Measurements from ENCODE around the gene PLA2G12A. TPM values are rescaled to one million over a fixed set of nuclear protein-coding genes. Genes with fewer than 3 reads are reported as not detected.

The PLA2G12A gene
- total RNA-seq = 10 to 100 TPM; 23.6 to 29.8 TPM

DNA sequence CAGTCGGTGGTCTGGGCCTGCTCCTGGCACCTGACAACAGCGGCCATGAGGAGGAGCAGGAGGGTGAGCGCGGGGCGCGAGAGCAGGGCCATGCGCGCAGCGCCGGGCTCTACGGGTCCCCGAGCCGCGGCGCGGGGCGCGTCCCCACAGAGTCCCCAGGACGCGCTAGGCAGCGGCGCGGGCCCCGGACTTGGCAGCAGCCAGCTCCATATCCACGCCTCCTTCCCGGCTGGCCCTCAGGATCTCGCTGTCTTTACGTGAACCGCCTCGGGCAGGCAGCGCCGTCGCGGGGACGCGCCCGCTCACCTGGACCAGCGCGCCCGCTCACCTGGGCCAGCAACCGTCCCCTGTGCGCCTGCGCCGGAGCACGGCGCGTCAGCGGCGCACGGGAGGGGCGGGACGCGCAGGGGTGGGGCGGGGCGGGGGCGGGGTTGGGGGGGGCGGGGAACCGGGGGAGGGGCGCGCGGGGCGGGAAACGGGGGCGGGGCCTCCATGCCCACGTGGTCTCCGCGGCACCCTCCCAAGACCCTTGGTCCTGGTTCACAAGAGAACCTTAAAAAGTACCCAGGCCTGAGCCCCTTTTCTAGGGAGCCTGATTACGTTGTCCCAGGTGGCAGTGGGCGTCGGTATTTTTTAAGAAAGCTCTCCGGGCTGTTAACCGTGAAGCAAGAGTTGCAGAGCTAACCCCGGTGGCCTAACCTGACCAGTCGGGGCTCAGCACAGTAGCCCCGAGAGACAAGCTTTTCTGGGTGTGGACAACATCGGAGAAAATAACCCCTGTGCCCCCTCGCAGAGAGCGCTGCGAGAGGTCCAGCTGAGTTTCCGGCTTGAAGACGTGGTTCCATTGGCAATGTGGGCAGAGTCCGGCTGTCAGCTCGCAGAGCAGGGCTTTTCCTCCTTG is at the start of gene PLA2G12A:
Gene PLA2G12A (minus strand): TSS at position 353 of the 901 bp plus-strand sequence. CDS start 261 bp downstream, at position 92.
- ChIA-PET POLR2A (interaction anchor here (0.9 to 1.5 kb wide), 3 partner anchors 26 to 85 kb away, joined by 3 to 9 read pairs (median 6); partner anchors contain the start of genes CASP6 and GAR1), CTCF (interaction anchor here (0.9 to 1.8 kb wide), 5 partner anchors 11 to 308 kb away, joined by 3 to 6 read pairs (median 4); partner anchors contain the start of genes CASP6 and SEC24B)

DNA sequence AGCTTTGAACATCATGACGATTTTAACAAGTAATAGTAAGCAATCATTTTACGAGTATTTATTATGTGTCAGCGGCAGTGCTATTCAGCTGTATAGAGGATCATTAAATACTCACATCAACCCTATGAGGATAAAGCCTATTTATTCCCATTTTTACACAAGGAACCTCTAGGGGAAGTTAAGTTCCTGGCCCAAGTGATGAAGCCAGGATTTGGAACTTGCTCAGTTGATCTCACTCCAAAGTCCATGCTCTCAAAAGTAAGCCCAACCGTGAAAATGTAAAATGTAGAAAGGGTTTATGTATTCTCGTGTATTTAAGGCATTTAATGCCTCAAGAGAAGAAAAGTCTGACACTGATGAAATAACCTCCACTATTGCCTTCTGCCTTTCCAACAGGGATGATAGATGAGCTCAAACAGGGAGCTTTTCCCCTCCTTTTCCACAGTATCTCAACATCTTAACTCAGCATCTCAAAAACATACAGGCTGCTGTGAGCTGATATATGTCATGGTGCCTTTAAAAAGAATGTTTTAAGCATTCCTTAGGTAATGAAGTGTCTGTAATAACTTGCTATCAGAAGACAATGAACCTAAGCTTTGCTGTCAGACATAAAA is 35.0 kb upstream of the PLA2G12A start:
- POLR2A ChIA-PET = no interaction called here
- CTCF ChIA-PET = no interaction called here

DNA sequence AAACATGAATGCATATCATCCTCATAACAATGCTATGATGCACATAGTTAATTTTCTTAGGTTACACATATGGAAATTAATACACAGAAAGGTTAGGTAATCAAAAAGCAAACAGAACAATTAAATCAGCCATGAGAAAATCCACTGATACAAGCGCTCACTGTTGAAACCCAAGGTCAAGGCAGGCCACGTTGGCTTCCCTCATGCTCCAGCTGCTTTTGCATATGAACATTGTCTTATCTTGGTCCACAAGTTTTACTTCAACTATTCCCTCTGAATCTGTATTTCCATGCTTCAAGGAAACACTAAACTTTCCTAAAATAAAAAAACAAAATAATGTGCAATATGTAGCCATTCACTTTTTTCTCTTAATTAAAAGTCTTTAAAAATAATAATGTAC is 34.5 kb upstream of the PLA2G12A start:
- ChIA-PET POLR2A (no interaction called here), CTCF (no interaction called here)

DNA sequence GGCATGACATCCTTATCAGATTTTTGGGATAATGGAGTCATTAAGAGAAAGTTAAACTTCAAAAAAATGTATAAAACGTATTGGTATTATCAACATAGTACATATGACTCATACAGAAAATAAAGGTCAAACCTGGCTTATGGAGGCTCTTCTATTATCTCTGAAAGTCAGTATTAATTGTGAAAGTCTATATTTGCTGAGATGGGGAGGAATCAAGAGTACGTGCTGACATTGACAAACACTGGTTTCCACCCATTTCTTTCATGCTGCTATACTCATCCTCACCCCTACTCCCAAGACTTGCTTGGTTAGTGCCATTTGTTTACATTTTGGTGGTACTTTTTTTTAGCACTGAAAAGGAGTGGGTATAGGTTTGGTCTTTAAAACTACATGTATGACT is 30.8 kb upstream of the PLA2G12A start:
- ChIA-PET POLR2A (no interaction called here), CTCF (no interaction called here)

DNA sequence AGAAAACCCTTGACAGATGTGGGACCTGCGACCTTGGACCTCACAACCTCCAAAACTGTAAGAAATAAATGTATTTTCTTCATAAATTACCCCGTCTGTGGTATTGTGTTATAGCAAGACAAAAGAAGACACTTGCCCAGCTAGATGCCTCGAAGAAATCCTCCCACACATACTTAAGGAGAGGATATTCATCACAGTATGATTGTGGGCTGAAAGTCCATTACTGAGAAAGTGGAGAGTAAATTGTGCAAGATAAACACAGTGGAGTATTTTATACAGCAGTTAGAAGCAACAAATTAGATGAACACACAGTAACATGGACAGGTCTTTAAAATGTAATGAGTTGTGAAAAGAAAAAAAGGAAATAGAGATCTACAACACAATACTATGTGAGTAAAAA is 25.8 kb upstream of the PLA2G12A start:
- ChIA-PET POLR2A (interaction anchor here (0.6 kb wide), 1 partner anchor 409 kb away, joined by 5 read pairs; no protein-coding TSS in a partner anchor), CTCF (no interaction called here)

DNA sequence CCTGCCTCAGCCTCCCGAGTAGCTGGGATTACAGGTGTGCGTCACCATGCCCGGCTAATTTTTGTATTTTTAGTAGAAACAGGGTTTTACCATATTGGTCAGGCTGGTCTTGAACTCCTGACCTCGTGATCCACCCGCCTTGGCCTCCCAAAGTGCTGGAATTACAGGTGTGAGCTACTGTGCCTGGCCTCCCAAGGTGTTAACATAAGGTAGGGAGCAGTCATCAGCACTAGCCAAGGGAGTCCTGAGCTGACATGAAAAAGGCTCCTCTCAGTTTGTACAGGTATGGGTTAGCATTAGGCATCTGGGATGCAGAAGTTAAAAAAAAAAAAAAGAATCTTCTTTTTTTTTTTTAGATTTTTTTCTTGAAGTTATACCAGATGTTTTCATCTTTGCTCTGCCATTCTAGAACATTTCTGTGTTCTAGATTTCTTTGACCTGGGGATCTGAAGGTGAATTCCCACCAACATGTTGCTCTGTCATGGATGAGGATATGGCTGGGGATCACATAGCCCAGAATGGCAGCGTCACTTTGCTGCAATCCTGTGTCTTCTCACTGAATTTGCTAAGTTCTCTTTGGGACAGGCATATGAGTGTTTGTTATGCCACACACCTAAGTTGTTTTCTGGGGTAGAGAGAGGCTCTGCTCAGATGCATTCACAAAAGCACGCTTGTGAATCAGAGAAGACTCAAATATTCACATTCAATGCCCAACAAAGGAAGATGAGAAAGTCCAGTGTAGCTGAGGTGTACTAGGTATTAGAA is 24.4 kb upstream of the PLA2G12A start:
- ChIA-PET CTCF (no interaction called here), POLR2A (no interaction called here)

DNA sequence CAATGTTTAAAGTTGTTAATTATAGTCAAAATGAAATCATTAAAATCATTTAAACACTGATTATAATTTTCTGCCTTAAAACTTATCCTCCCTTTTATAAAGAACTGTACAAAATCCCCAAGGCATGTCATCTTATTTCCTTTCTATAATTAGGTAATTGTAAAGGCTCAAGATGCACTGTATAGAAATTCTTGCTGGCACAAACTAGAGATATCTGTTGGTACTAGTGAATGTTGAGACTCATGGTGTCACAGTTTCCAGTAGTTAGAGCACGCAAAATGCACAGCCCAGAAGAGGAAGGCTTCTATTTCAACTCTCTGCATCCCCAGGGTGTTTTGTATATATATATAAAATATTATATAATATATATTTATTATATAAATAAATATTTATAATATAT is 22.7 kb upstream of the PLA2G12A start:
- POLR2A ChIA-PET = no interaction called here
- CTCF ChIA-PET = no interaction called here

DNA sequence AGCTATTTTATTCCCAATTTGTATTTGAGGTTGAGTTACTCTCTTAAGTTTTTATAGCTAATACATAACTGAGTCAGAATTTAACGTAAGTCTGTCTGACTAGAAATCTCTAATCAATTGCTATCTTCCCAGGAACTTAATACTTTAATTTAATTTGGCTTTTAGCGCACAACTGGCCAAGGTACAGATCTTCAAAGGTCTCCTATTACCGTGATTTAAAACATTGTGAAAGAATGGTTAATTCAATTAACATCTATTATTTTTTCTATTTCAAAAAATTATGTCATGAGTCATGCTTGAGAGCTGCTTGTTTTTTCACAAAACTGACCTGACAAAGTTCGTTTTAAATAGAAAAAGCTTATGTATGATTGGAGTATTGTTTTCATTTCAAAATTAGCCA is 22.0 kb upstream of the PLA2G12A start:
- ChIA-PET CTCF (no interaction called here), POLR2A (no interaction called here)

DNA sequence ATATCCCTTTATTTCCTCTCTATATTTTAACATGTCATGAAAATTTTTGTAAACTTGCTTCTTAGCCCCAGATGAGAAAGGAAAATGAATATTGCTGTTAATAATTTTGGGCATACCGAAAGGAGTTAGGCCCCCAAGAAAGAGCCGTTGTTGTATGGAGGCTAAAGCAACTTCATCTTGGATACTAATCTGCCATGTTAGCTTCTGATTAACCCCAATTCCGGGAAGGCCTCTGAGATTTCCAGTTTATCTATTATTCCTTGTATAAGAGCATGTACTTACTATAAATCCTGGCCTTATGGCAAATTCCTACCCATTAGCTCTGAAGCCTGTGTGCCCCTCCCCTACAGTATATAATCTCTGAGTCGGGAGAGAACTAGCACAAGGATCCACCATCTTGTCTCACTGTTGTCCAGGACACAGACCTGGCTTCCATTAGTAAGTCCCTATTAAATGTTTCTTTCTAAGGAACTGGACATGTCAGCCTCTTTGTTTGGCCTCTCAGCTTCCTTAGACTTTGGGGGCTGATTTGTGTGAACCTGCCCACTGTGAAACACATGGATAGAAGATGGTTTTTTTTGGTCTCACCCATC is 20.9 kb upstream of the PLA2G12A start:
- POLR2A ChIA-PET = no interaction called here

DNA sequence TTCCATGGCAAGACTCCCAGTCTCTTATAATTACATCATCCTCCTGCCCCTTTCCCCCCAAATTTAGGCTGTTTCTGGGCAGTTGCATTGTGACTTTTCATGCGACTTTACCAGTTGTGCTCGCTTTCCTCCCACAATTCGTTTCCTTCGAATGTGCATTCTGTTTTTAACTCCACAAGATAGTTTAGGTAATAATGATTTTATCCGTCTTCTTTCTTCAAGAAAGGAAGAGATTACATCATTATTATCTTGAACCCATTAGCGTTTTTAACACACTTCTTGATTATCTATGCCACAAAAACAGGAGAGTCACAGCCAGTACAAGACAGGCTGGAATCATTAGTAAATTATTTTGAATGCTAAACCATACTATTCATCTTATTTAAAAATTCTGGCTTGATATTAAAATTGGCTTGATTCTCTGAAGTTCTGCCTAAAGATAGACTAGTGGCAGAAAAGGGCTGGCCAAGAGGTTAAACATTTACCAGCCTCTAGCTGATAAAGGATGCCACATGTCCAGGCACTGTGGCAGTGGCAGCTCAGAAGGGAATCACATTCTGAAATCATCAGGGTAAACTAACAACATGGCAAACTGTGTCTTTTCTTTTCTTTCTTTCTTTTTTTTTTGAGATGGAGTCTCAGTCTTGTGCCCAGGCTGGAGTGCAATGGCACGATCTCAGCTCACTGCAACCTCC is 19.7 kb upstream of the PLA2G12A start:
- ChIA-PET POLR2A (no interaction called here), CTCF (no interaction called here)

More for the DNA sequence above, 20.9 kb upstream of the PLA2G12A start:
- CTCF ChIA-PET = no interaction called here

DNA sequence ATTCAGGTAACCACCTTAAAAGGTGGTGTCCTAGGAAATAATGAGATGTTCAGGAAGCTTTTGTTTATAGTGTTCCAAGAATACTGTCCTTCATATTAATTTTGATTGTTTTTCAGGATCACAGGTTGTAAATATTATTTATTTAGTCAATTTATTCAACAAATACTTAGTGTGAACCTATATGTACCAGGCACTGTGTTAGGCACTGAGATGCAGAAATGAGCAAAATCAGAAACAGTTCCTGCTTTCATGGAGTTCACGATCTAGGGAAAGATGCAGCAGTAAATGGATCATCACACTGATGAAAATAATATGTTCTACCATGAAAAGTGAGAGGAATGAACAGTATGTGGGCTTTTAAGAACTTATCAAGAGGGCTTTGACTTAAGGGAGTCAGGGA is 18.2 kb upstream of the PLA2G12A start:
- POLR2A ChIA-PET = no interaction called here
- CTCF ChIA-PET = no interaction called here

DNA sequence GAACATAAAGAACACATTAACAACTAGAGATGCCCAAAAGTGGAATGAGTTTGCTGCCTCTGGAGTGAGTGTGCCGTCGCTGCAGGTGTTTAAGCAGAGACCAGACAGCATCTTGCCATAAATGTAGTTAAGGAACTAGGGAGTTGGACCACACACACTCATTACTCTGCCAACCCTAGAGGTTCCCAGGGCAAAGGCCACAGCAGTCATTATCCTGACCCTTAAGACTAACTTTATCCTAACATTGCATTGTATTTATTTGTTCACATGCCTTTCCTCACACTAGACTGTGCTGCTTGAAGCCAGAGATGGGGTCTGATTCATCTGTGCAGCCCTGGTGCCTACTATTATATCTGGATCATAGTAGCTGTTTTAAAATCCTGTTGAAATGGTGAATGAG is 16.9 kb upstream of the PLA2G12A start:
- POLR2A ChIA-PET = no interaction called here
- CTCF ChIA-PET = no interaction called here

DNA sequence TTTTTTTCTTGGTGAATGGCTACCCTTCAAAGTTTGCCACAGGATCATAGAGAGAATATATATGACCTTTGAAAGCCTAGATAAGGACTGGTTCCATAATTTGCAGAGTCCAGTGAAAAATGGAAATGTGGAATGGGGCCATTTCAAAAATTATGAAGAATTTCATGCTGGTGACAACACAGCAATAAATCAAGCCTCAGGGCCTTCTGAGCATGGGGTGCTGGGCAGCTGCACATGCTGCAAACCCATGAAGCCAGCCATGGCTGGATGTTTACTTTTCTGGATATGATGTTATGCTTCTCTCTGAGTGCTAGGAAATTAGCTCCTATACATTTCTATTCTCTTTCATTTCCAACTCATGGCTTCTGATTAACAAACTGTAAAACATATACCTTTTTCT is 16.0 kb upstream of the PLA2G12A start:
- POLR2A ChIA-PET = no interaction called here

DNA sequence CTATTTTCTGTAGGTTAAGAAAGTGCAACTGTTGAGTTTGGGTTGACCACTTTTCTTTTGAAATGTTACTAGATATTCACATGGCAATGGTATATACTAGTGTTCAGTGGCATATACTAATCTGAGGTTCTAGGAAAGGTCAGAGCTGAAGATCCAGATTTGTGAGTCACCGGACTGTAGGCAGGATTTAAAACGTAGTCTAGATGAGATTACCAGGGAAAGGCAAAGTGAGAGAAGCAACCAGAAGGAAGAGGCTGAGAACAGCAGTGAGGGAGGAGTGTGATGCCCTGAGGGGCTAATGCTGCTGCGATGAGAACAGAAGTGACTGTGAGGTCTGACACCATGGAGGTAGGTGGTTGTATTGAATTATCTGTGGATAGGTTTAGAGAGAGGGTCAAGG is 9.7 kb upstream of the PLA2G12A start:
- ChIA-PET CTCF (no interaction called here), POLR2A (no interaction called here)

More for the DNA sequence above, 16.0 kb upstream of the PLA2G12A start:
- CTCF ChIA-PET = no interaction called here

DNA sequence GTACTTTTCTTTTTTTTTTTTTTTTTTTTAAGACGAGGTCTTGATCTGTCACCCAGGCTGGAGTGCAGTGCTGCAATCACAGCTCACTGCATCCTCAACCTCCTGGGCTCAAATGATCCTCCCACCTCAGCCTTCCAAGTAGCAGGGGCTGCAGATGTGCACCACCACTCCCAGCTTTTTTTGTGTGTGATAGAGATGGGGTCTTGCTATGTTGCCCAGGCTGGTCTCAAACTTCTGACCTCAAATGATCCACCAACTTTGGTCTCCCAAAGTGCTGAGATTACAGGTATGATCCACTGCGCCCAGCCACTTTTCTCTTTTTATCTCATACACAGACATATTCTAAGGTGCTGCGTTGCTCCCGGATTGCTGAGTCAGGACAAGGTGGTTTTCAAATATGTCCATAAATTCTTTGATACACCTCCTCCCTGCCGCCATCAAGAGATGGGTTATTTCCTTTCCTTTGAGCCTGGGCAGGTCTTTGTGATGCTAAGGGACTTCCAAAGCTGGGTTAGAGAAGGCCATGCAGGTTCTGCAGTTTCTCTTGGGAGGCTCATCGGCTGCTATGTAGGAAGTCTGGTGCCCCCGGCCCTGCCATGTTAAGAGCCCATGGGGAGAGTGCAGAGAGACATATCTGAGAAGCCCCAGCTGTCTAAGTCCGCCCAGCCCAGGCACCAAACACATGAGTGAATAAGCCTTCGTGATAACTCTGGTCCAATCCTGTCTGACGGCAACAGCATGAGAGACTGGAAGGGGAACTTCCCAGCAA is 8.4 kb upstream of the PLA2G12A start:
- POLR2A ChIA-PET = no interaction called here

DNA sequence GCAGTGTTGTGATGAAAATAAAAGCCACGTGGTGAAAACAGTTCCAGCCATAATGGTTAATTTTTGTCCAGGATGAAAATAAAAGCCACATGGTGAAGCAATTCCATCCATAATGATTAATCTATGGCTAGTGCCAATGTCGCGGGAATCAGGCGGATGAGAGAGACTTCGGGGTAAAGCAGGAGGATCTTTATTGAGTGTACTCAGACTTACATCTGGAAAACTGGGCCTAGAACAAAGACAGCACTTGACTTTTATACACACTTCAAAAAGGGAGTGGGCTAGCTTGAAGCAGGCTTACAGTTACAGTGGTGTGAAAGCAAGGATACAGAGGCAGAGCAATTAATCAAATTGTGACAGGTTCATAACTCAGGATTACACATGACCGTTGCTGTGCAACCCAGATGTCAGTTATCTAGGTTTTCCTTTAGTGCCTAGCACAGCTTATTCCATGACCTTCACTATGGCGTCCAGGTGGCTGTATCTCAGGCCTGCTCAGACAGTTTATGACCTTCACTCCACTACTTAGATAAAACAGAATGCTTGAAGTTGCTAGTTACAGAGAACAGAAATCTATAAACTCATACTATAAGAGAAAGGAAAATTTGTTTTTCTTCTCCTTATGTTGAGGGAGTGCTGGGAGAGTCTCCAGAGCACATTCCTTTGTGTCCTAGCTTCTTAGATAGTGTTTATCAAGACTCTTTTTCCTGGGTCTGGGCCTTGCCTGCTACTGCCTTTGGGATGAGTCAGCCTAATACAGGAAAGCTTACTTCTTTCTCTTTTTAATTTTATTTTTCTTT is 5.9 kb upstream of the PLA2G12A start:
- ChIA-PET CTCF (no interaction called here), POLR2A (no interaction called here)

More for the DNA sequence above, 8.4 kb upstream of the PLA2G12A start:
- CTCF ChIA-PET = interaction anchor here (0.6 kb wide), 1 partner anchor 72 kb away, joined by 3 read pairs; no protein-coding TSS in a partner anchor

DNA sequence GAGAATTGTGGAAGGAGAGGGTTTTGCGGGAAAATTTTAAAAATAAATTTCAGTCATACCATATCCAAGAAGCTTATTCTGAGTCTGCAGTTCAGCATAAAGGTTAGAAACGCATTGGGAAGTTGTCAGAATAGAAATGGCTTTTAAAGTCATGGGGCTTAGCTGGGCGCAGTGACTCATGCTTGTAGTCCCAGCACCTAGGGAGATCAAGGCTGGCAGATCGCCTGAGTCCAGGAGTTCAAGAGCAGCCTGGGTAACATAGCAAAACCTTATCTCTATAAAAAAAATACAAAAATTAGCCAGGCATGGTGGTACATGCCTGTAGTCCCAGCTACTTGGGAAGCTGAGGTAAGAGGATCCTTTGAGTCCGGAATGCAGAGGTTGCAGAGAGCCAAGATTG is 3.9 kb upstream of the PLA2G12A start:
- ChIA-PET CTCF (no interaction called here), POLR2A (no interaction called here)
